GM21825 (cell line): ENCODE data around the gene HDHD2.

Source experiments
- ATAC-seq: cut with Tn5 transposase; IDR thresholded peaks from one replicate; pipeline ENCODE4 v1.9.1; 2021; ENCODE audit warnings: mild to moderate bottlenecking, moderate library complexity; ENCODE audit not compliant: unreplicated experiment

The HDHD2 gene

GRCh38 chr18:47149457-47150028 lies 757 bp downstream of the HDHD2 start:
- no peak for ATAC-seq

DNA sequence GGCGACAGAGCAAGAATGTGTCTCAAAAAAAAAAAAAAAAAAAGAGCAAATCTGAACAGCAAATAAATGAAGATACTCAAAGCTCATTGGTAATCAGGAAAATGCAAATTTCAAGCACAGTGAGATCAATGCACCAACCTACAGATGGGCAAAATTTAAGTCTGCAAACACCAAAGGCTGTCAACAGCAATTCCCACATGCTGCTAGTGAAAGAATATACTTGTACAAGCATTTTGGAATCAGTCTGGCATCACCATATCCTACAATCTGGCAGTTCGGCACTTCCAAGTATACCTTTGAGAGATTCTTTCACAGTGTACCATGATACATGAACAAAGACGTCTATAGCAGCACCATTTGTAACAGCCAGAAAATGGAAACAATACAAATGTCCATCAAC lies 4.1 kb downstream of the HDHD2 start:
- no peak for ATAC-seq

- no peak for ATAC-seq
These were observed 6.3 kb downstream of the HDHD2 start for GRCh38 chr18:47143899-47144485.

GRCh38 chr18:47143153-47143552 lies 7.1 kb downstream of the HDHD2 start:
- no peak for ATAC-seq

GRCh38 chr18:47141289-47141688 lies 9.0 kb downstream of the HDHD2 start:
- ATAC-seq, result no peak

DNA sequence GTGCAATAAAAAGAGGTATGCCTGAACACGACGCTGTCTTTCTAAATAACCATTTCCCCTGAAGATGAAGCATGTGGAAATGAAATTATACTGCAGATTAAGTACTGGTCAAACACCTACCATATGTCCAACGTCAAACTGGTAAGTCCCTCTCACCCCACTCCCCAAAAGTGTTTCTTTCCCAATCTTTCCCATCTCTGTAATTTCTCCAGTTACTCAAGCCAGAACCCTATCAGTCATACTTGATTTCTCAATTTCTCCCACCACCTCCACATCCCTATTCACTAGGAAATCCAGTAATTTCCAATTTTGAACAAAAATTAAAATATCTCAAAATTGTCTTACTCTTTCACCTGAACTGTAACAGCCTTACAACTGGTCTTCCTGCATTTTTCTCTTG lies 29.2 kb downstream of the HDHD2 start:
- no peak for ATAC-seq

- peak; percentile 84 for ATAC-seq
These were observed 29.9 kb downstream of the HDHD2 start for GRCh38 chr18:47120428-47120827.

- no peak for ATAC-seq
These were observed 31.3 kb downstream of the HDHD2 start for GRCh38 chr18:47118981-47119380.

DNA sequence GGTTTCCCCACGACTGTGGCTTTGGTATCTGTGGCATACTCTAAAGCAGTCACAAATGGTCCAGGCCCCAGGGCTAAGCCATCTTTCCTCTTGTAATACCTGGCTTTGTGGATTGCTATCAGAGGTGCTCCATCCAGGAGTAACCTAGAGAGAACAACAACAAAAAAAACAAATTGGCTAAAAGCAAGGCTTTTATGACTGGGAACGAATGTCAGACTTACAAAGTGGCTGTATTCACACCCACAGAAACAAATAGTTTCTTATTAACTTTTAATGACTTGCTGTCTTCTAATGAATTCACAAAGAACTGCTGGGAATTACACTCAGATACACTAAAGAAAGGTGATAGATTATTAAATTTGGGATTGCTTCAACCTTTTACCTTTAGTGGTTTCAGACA lies 35.1 kb downstream of the HDHD2 start:
- ATAC-seq, result no peak

DNA sequence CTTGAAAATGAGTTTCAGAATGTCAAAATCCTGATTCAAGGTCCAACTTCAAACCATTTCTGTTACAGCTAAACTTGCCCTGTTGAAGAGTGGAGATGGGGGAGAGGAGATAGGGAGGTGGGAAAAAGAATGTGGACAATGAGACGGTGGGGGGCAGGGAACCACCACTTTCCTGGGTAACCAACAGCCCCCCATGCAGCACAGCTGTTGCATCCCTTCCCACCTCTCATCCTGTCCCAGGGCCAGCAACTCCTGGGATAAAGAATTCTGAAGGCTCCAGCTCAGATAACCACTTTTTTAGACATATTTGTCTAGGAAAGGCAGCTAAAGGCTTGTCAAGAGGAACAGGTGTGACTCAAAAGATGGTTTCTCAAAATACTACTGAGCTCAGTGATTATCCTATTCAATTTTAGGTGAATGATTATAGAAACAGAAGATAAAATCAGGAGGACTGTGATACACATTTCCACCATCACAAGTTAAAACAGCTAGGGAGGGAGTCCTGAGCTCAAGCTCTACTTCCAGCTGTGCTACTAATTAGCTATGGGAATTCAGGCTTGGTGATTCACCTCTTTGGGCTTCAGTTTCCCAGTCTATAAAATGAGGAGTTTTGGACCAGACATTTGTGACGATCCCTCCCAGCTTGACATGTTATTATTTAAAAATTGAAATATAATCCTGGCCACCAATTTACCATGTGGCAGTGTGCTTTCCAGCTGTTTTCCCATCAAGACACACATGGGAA lies 36.3 kb downstream of the HDHD2 start:
- ATAC-seq, result no peak

GRCh38 chr18:47110492-47111274 lies 39.6 kb downstream of the HDHD2 start:
- ATAC-seq, result no peak

DNA sequence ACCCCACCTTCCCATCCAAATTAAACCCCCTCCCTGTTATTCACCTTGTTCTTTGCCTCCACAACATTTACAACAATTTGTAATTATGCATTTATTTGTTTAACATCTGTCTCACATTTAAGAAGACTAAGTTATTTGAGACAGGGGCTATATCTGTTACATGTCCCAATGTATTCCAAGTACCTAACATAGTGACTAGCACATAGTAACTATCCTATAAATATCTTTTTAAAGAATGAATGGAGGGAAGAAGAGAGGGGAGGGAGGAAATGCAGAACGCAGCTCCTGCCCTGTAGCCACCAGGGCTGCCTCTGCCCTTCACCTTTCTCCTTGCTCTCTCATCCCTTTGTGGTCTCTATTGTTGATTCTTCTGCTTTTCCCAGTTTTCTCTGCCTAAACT lies 40.6 kb downstream of the HDHD2 start:
- ATAC-seq, result no peak

- no peak for ATAC-seq
These were observed 41.3 kb downstream of the HDHD2 start for GRCh38 chr18:47108998-47109405.

GRCh38 chr18:47108373-47108772 lies 41.9 kb downstream of the HDHD2 start:
- ATAC-seq, result no peak

DNA sequence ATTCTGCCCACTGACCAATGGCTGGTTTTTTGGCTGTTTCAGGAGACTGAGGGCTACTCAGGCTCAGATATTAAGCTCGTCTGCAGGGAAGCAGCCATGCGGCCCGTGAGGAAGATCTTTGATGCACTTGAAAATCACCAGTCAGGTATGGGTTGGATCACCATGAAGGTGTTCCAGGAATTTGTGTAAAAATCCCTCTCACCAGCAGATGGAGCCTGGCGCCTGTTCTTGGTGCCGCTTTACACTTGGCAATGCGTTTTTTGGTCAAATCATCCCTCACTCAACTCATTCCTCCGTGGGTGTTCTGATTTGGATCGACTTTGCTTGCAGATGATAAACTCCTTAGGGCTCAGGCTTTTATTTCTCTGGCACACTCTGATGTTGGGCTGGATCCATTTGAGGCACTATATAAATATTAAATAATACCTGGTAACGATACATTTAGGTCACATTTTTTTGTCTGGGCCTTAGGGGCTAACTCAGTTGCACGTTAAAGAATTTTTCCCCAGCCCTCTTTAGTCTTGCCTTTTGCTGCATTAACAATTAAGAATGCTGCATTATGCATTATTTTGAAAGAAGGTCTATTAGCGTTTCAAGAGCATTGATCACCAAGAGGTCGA lies 50.0 kb downstream of the HDHD2 start:
- peak; percentile 69 for ATAC-seq

DNA sequence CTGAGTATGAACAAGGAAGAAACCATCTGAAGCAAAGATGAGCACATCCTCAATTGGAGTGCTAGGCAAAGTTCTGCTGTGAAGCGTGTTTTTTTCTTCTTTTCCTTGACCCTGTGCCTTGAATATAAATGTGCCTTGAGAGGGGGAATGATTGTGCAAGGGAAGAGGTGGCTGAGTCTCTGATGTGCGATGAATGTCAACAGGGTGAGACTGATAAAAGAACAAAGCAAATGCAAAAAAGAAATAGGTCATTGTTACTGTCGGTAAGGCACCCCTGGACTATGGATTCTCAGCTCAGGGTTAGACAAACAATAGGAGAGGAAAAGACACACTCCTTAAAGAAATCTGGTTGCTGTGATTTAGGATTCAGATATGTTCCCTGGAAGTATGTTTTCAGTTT lies 54.5 kb downstream of the HDHD2 start:
- ATAC-seq, result no peak

GRCh38 chr18:47087676-47088075 lies 62.6 kb downstream of the HDHD2 start:
- no peak for ATAC-seq

- ATAC-seq, result no peak
These were observed 68.7 kb downstream of the HDHD2 start for GRCh38 chr18:47081578-47081977.

GRCh38 chr18:47080872-47081271 lies 69.4 kb downstream of the HDHD2 start:
- ATAC-seq, result no peak

GRCh38 chr18:47077111-47077510 lies 73.2 kb downstream of the HDHD2 start:
- ATAC-seq, result no peak
